Activated CD4-positive, alpha-beta T cell treated with anti-CD3 and anti-CD28 coated beads, Interleukin-2, amount 10 ng/mL, durations not matched to agents 24 days and 14 days (primary cell): ENCODE measurements around the gene AARS2. TPM values are rescaled to one million over a fixed set of nuclear protein-coding genes. Genes with fewer than 3 reads are reported as not detected.
A peak's percentile ranks its signal among the peaks of the same experiment; 100 is the strongest.
"Not testable (repeated sequence)": the region's sequence is repeated elsewhere in the genome, so short reads cannot be mapped to it uniquely, and the experiment has no call there.

Experiments used
- DNase-seq: peaks from one replicate; pipeline ENCODE4 v3.0.0; 2022
- H3K27ac Mint-ChIP-seq: one replicate; pipeline ENCODE4 v1.8.0; 2022; ENCODE audit warnings: mild to moderate bottlenecking, mixed read lengths
- H3K27me3 Mint-ChIP-seq: one replicate; pipeline ENCODE4 v1.8.0; 2022; ENCODE audit warnings: mixed read lengths
- H3K36me3 Mint-ChIP-seq: one replicate; pipeline ENCODE4 v1.8.0; 2022; ENCODE audit warnings: low read depth, mild to moderate bottlenecking, mixed read lengths
- H3K4me1 Mint-ChIP-seq: one replicate; pipeline ENCODE4 v1.8.0; 2021; ENCODE audit warnings: mixed read lengths
- H3K4me3 Mint-ChIP-seq: one replicate; pipeline ENCODE4 v1.8.0; 2022; ENCODE audit warnings: mild to moderate bottlenecking, moderate library complexity, mixed read lengths
- H3K9me3 Mint-ChIP-seq: one replicate; pipeline ENCODE4 v1.8.0; 2021; ENCODE audit warnings: mixed read lengths
- intact Hi-C: fragments of 100-400 bp; cut with micrococcal nuclease; formaldehyde crosslinking; loops from one replicate; pipeline ENCODE4 v1.15.1; 2023
- total RNA-seq: library from RNA; stranded (reverse); gene quantifications from 2 replicates; pipeline ENCODE4 v1.2.3, GENCODE V29; 2022

AARS2 gene
- total RNA-seq, 1 donor from 2014 or later, result 22.4 TPM

GRCh38 chr6:44316481-44316880 is 3.3 kb upstream of the AARS2 start:
- peaks cover 3% of the 10 kb centered on the region for H3K36me3 Mint-ChIP-seq
- no peaks in the 10 kb centered on the region for H3K9me3 Mint-ChIP-seq
- no peak overlapping the region for H3K4me3 Mint-ChIP-seq
- no peak for DNase-seq
- H3K27me3 Mint-ChIP-seq, result peaks cover 34% of the 10 kb centered on the region
- no peak overlapping the region for H3K27ac Mint-ChIP-seq
- intact Hi-C loops, result no loop called here
- peaks cover 15% of the 10 kb centered on the region for H3K4me1 Mint-ChIP-seq

DNA sequence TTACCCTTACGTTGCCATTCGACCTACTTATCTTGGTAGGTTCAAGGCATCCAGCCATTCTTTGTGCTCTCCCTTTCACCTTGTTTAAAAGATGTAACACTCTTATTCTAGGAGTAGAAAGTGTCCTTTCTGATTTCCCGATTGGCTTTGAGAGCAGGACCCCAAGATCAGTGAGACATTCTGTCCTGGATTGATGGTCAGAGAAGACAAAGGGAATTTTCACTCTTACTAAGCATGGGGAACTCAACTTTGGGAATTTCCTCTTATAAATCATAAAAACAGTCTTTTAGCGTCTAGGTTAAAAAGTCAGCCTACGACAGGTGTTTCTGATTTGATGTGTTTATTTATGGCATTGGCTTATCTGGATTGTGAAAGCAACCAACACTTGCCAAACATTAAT is 2.8 kb upstream of the AARS2 start:
- intact Hi-C loops, result no loop called here
- Mint-ChIP-seq H3K4me1 (peaks cover 16% of the 10 kb centered on the region), H3K9me3 (no peaks in the 10 kb centered on the region), H3K27ac (no peak overlapping the region), H3K4me3 (no peak overlapping the region), H3K27me3 (peaks cover 32% of the 10 kb centered on the region), H3K36me3 (peaks cover 6% of the 10 kb centered on the region)
- DNase-seq, result no peak

DNA sequence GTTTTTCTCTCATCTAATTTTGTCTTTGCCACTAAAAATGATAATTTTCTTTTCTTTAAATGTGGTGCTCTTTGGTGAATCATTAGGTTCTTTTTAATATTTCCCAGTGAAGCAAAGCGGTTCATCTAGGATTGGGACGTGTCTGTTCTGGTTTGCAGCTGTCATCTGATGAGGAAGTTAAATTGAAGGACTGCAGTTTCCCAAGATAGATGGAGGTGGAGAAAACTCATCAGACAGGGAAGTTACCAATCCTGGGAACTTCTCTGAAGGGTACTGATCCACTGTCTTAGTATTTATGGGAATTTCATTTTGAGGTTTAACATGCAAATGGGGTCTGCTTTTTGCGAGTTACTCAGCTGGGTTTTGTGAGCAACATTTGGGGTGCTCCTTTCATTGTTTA is 2.4 kb upstream of the AARS2 start:
- Mint-ChIP-seq H3K27ac (no peak overlapping the region), H3K27me3 (peaks cover 29% of the 10 kb centered on the region)

GRCh38 chr6:44314657-44315056 is 1.5 kb upstream of the AARS2 start:
- peaks cover 15% of the 10 kb centered on the region for H3K36me3 Mint-ChIP-seq
- DNase-seq, H3K9me3 Mint-ChIP-seq, H3K27ac Mint-ChIP-seq, H3K4me3 Mint-ChIP-seq, intact Hi-C loops: not testable (repeated sequence)
- peaks cover 22% of the 10 kb centered on the region for H3K27me3 Mint-ChIP-seq
- peaks cover 16% of the 10 kb centered on the region for H3K4me1 Mint-ChIP-seq

More for the DNA sequence above, 2.4 kb upstream of the AARS2 start:
- H3K4me1 Mint-ChIP-seq, result peaks cover 16% of the 10 kb centered on the region
- no peak overlapping the region for H3K4me3 Mint-ChIP-seq
- H3K36me3 Mint-ChIP-seq, result peaks cover 8% of the 10 kb centered on the region
- intact Hi-C loops, result no loop called here
- H3K9me3 Mint-ChIP-seq, result no peaks in the 10 kb centered on the region
- DNase-seq, result no peak

DNA sequence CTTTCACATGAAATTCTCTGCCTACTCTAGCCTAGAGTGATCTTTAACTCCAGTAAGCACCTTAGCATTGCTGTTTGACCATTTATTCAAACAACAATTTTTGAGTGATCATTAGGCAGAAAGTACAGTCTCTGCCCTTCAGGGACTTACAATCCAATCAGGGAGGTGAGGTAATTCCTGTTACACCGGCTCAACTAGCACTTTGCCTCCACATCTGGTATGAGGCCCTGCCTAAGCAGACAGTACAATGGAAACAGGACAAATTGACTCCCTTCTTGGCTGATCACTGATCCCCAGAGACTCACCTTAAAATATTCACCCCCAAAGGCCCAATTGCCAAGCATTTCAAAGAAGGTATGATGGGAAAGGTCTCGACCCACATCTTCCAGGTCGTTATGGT is 1.4 kb downstream of the AARS2 start:
- intact Hi-C loops, result loop anchor here (2.0 kb wide), 2 partner anchors 73 to 75 kb away; partner anchors contain the start of gene CDC5L
- peaks cover 31% of the 10 kb centered on the region for H3K36me3 Mint-ChIP-seq
- H3K4me1 Mint-ChIP-seq, result peaks cover 16% of the 10 kb centered on the region
- DNase-seq, result no peak
- peak overlapping the region; percentile 96 for H3K4me3 Mint-ChIP-seq
- no peaks in the 10 kb centered on the region for H3K9me3 Mint-ChIP-seq
- H3K27ac Mint-ChIP-seq, result peak overlapping the region; percentile 64
- H3K27me3 Mint-ChIP-seq, result peaks cover 8% of the 10 kb centered on the region

DNA sequence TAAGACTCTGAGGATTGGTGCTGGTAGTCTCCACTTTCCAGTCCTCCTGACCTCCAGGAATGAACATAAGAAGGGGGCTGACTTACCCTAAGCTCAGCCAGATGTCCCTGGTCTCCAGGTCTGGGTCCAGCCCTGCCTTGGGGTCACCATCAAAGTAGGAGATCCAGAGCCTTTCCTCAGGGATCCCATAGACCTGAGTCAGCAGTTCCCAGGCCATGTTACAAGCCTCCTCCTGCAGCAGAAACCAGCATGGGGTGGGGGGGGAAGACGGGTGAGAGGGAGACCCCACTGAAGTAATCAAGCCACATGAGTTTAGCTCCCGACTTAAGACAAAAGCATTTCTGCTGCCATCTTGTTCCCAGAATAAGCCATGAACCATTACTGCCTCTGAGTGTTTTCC is 1.8 kb downstream of the AARS2 start:
- Mint-ChIP-seq H3K4me1 (peaks cover 16% of the 10 kb centered on the region), H3K27me3 (peaks cover 8% of the 10 kb centered on the region), H3K4me3 (peak overlapping the region; percentile 96), H3K27ac (no peak overlapping the region), H3K36me3 (peaks cover 31% of the 10 kb centered on the region), H3K9me3 (no peaks in the 10 kb centered on the region)
- intact Hi-C loops, result no loop called here
- DNase-seq, result no peak

DNA sequence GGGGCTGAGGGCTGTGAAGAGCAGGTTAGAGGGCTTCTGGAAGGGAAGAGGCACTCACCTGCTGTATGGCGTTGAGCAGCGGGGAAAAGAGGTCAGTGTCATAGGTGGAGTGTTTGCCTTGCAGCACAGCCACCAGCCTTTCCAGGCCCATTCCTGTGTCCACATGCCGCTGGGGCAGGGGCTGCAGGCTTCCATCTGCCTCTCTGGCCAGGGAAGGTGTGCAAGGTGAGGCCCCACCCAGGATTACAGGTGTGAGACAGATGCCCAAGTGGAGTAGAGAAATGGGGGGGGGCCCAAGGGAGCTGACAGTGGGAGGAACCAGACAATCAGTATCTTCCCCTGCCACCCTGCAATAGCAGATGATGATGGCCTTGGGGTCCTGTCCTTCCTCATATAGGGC is 2.9 kb downstream of the AARS2 start:
- no peaks in the 10 kb centered on the region for H3K27me3 Mint-ChIP-seq
- no peak overlapping the region for H3K4me3 Mint-ChIP-seq
- intact Hi-C loops, result no loop called here
- H3K36me3 Mint-ChIP-seq, result peaks cover 34% of the 10 kb centered on the region
- no peak for DNase-seq
- H3K4me1 Mint-ChIP-seq, result peaks cover 16% of the 10 kb centered on the region
- no peak overlapping the region for H3K27ac Mint-ChIP-seq
- H3K9me3 Mint-ChIP-seq, result no peaks in the 10 kb centered on the region

DNA sequence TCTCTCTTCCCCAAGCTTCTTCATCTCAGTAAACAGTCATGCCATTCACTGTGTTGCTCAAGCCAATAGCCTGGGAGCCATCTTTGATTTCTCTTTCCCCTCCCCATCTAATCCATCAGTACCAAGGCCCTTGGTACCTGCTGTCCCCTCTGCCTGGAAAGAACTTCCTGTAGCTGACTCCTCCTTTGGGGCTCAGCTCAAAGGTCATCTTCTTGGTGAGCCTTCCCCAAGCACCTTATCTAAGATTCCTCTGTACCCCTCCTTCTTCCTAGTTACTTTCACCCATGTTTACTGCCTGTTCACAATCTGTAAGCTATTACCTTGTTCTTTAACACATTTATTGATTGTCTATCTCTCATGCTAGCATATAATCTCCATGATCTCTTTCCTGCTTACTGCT is 3.5 kb downstream of the AARS2 start:
- H3K4me3 Mint-ChIP-seq, result no peak overlapping the region
- H3K27me3 Mint-ChIP-seq, result no peaks in the 10 kb centered on the region
- H3K4me1 Mint-ChIP-seq, result peaks cover 16% of the 10 kb centered on the region
- peaks cover 38% of the 10 kb centered on the region for H3K36me3 Mint-ChIP-seq
- H3K27ac Mint-ChIP-seq, result no peak overlapping the region
- no peaks in the 10 kb centered on the region for H3K9me3 Mint-ChIP-seq
- intact Hi-C loops, result no loop called here
- no peak for DNase-seq

- no peaks in the 10 kb centered on the region for H3K9me3 Mint-ChIP-seq
- H3K4me1 Mint-ChIP-seq, result peaks cover 16% of the 10 kb centered on the region
- intact Hi-C loops, result no loop called here
- no peak overlapping the region for H3K27ac Mint-ChIP-seq
- no peak for DNase-seq
- peaks cover 39% of the 10 kb centered on the region for H3K36me3 Mint-ChIP-seq
- H3K4me3 Mint-ChIP-seq, result no peak overlapping the region
- H3K27me3 Mint-ChIP-seq, result no peaks in the 10 kb centered on the region
Observed at GRCh38 chr6:44309092-44309491, 4.1 kb downstream of the AARS2 start.

GRCh38 chr6:44307217-44307616 is 5.9 kb downstream of the AARS2 start:
- Mint-ChIP-seq H3K27ac (no peak overlapping the region), H3K36me3 (peaks cover 50% of the 10 kb centered on the region), H3K4me1 (peaks cover 8% of the 10 kb centered on the region), H3K9me3 (no peaks in the 10 kb centered on the region), H3K27me3 (no peaks in the 10 kb centered on the region), H3K4me3 (no peak overlapping the region)
- intact Hi-C loops, result no loop called here
- DNase-seq, result peak; percentile 52

GRCh38 chr6:44306710-44307109 is 6.4 kb downstream of the AARS2 start:
- peaks cover 53% of the 10 kb centered on the region for H3K36me3 Mint-ChIP-seq
- H3K27me3 Mint-ChIP-seq, result no peaks in the 10 kb centered on the region
- intact Hi-C loops, result no loop called here
- peaks cover 3% of the 10 kb centered on the region for H3K4me1 Mint-ChIP-seq
- no peaks in the 10 kb centered on the region for H3K9me3 Mint-ChIP-seq
- H3K27ac Mint-ChIP-seq, result no peak overlapping the region
- no peak overlapping the region for H3K4me3 Mint-ChIP-seq
- DNase-seq, result peak; percentile 51

- Mint-ChIP-seq H3K4me3 (no peak overlapping the region), H3K27me3 (no peaks in the 10 kb centered on the region), H3K27ac (no peak overlapping the region), H3K36me3 (peaks cover 56% of the 10 kb centered on the region), H3K4me1 (no peaks in the 10 kb centered on the region), H3K9me3 (no peaks in the 10 kb centered on the region)
- intact Hi-C loops, result no loop called here
- peak; percentile 56 for DNase-seq
Observed at GRCh38 chr6:44305200-44305725, 7.9 kb downstream of the AARS2 start.

DNA sequence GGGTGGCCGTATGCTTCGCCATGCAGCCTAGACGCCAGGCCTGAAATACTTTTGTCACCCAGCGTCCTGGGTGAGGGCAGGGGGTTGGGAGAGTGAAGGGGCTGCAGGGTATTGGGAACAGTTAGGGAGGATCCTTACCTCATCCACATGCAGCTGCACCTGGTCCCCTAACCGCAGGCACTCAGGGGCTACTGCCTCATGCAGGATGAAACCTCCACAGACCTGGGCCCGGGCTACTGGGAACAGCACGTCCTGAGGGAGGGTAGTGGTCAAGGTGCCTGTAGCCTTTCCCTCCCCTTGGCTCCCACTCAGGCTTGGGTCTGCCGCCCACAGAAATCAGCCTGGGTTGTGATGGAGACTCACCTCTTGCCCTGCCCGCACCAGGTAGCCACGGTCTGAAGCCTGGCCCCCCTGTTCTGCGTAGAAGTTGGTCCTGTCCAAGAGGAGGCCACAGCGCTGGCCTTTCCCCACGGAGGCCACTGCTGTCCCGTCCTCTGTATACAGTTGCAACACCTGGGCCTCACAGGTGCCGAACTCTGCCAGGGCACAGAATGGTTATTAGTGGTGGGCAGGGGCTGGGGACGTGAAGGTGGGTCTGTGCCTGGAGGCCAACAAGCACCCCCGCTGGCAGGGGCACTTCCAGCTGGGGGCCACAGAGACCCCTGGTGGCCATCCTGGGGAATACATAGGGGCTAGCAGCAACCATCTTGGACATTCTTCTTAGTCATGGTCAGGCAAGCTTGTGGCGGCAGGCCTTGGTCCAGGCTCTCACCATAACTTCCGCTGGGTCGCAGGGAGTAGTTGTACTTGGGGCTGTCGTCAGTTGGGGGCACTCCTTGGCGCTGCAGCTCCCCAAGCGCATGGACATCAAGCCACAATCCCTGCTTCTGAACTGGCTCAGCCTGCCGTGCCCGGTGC is 8.6 kb downstream of the AARS2 start:
- Mint-ChIP-seq H3K27me3 (no peaks in the 10 kb centered on the region), H3K27ac (no peak overlapping the region), H3K36me3 (peaks cover 53% of the 10 kb centered on the region), H3K4me1 (no peaks in the 10 kb centered on the region), H3K4me3 (no peak overlapping the region), H3K9me3 (no peaks in the 10 kb centered on the region)
- peak; percentile 80 for DNase-seq
- intact Hi-C loops, result loop anchor here (1.0 kb wide), 1 partner anchor 36 kb away; no protein-coding TSS in a partner anchor

- Mint-ChIP-seq H3K4me3 (no peak overlapping the region), H3K27ac (no peak overlapping the region), H3K36me3 (peaks cover 55% of the 10 kb centered on the region)
Observed at GRCh38 chr6:44303842-44304241, 9.3 kb downstream of the AARS2 start.

More at GRCh38 chr6:44303842-44304241, 9.3 kb downstream of the AARS2 start:
- DNase-seq, result no peak
- peaks cover 3% of the 10 kb centered on the region for H3K27me3 Mint-ChIP-seq
- H3K9me3 Mint-ChIP-seq, result no peaks in the 10 kb centered on the region
- intact Hi-C loops, result loop anchor here (1.0 kb wide), 1 partner anchor 36 kb away; no protein-coding TSS in a partner anchor
- no peaks in the 10 kb centered on the region for H3K4me1 Mint-ChIP-seq
